GM21528 (cell line): ENCODE results near the gene ANKDD1B.
A peak's percentile ranks its signal among the peaks of the same experiment; 100 is the strongest.

Experiments
- ATAC-seq: cut with Tn5 transposase; IDR thresholded peaks from one replicate; pipeline ENCODE4 v1.9.1; 2021; ENCODE audit warnings: mild to moderate bottlenecking, moderate library complexity; ENCODE audit not compliant: unreplicated experiment, low FRiP score

ANKDD1B gene

DNA sequence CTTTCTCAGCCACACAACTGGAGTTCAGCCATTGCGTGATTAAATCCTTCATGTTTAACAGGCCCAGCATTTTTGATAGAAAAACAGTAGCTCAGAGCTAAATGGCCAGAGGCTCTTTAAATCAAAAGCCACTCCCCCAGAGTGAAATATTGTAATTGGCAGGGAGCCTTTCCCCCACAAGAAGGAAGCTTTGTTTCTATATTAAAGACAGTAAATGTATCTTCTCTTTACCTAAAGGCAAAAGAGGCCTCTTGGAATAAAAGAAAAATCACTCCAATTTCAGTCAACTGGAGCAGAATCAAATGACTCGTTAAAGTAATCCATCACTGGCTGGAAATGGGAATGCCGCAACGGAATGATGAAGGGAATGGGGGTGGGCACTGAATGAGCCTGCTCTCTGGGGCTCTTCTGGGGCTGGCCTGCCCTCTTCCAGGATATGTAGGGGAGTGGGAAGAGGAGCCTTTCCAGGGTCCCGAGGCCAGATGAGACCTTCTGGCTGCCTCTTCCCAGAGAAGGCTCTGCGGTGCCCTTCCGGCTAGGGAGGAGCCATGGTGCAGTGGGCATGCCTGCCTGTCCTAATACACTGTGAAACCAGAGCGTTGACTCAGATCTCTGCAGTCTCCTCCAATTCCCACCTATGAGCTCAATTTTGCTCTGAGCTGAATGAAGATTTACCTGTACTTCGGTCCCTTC, 45.2 kb downstream of the ANKDD1B start:
- no peak for ATAC-seq

DNA sequence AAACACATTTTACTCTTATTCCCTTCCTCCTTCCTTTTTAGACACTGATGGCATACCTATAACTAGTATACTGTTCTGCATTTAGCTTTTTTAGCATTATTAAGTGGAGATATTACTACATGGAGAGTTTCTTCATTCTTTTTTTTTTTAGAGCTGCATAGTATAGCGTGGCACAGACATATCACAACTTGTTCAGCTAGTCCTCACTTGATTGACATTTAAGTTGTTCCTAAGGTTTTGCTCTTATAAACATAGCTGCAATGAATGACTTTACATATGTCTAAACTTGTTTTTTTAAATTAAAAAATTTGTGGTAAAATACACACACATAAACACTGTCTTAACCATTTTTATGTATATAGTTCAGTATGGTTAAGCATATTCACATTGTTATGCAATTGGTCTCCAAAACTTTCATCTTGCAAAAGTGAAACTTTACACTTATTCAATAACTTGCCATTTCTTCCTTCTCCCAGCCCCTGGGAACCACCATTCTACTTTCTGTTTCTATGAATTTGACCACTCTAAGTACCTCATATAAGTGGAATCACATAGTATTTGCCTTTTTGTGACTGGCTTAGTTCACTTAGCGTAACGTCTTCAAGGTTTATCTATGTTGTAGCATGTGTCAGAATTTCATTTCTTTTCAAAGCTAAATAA, 48.7 kb downstream of the ANKDD1B start:
- no peak for ATAC-seq

DNA sequence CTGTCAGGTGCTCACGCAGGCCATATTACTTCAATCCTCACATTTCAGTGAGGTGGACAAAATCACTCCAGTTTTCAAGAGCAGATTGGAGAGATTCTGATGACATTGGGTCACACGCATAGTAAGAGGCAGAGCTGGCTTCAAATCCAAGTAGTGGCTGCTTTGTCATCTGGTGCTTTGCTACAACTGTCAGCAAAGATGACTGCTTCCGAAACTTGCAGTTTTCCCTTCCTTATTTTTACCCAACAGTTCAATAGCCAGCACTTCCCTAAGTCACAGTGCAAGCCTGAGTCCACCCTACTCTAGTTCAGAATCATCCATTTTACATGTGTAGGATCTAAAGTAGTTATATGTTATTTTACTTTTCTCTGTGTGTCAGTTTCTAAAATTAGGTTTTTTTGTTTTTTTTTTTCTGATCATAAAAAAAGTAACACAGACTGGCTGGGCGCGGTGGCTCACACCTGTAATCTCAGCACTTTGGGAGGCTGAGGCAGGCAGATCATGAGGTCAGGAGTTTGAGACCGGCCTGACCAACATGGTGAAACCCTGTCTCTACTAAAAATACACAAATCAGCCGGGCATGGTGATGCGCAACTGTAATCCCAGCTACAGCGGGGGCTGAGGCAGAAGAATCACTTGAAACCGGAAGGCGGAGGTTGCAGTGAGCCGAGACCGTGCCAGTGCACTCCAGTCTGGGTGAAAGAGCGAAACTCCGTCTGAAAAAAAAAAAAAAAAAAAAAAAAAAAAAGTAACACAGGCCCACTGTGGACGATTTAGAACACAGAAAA, 49.6 kb downstream of the ANKDD1B start:
- no peak for ATAC-seq

DNA sequence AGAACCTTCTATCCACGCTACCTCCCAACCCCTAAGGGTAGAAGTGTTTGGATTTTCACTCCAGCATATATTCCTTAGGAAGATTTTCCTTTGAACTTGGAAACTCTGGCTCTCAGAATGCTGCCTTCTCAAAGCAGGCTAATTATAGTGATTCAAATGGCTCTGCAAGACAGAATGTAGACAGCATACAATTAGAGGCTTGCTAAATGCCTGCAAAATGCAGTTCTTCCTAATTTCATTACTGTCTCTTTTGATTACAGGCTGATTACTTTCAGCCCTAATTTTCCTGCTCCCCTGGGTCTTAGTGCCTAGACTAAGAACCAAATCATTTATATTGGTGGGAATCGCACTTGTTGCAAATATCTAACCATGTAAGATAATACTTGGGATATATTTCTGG, 50.8 kb downstream of the ANKDD1B start:
- ATAC-seq = no peak

DNA sequence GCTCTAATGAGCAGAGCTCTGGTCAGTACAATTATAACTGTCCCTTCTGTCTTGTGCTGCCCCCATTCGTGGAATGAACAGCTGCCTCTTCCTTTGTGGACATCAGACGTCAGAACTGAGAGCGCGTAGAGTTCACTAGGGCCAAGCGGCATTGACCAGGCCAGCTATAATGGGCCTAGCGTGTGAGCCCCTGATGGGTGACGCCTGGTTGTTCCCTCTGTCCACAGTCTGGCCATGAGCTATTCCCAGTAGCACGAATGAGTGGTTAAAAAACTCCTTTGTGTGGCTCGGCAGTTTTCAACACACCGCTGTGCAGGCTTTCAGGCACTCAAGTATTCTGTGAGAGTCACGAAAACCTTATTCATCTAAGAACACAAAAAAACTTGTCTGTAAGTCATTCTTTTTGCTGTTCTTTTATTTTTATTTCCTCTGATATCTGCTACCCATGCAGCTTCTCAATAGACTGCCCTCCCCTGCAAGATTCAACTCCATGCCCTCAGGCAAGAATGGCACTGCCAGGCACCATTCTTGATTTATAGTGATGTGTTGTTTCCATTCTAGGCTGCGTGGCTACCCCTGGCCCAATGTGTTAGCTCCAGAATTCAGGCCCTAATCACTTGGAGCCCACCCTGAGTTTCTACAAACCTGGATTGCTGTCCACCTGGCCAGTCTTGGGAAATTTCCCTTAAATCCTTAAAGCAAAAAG, 52.5 kb downstream of the ANKDD1B start:
- no peak for ATAC-seq

DNA sequence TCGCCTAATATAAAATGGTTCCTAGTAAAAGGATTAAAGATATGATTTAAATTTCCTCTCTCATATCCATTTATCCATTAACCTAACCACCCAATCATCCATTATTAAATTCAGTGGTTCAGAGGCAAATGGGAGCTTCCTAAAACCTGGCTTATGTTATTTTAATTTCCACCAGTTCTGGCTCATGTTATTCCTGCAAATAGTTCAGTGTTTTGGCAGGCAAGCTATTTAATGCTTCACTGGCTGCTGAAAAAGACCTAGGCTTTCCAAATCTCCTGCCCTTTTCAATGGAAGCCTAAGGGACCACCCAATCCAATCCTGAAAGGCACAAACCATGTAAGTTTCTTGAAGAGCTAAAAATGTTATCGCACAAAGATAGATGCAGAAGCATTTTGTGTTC, 53.7 kb downstream of the ANKDD1B start:
- no peak for ATAC-seq

DNA sequence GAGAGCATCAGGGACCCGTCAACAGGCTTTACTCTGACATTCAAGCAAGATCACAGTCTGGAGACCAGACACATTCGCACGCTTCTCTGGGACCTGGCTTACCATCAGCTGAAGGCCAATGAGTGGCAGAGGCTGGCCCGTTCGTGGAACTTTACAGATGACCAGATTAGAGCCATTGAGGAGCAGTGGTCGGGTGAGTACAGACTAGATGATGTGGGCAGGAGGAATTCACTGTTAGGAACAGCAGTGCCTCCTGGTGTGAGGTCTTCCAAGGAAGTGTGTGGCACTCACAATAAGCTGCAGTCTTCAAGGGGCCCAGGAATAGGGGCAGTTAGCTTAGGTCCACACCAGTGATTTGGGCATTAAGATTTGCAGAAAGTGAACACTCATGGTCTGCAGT, 55.5 kb downstream of the ANKDD1B start:
- ATAC-seq = no peak

DNA sequence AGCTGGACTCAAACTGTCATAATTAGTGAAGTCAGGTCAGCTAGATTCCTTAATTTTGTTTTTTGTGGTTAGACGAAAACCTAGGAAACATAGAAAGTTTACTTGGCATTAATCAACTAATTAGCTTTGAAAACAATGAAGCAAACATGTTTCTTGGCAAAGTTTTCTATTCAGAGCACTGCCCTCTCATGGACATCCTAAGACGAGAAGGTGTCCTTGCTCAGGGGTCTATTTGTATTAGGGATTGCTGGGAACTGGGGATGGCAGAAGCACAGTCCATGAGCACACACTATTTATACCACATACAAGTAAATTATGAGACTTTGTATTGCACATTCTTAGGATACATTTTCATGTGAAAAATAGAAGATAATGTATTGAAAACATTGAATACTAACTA, 56.3 kb downstream of the ANKDD1B start:
- no peak for ATAC-seq

DNA sequence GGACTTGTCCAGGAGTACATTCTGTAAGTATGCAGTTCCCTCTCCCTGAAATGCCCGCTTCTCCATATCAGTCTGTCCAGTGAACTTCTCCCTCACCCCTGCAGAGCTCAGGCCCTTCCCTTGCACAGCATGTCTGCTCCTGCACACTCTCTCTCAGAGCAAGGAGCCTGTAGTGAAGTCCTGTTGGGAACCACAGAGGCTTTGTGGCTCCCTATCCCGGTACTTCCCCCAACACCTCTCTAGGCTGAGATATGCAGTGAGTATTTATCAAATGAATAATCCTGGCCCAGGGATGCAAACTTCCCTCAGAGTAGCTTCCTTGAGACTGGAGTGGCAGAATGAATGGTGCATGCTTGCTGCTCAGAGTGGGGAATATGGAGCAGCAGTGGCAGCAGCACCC, 57.2 kb downstream of the ANKDD1B start:
- ATAC-seq = peak; percentile 8

DNA sequence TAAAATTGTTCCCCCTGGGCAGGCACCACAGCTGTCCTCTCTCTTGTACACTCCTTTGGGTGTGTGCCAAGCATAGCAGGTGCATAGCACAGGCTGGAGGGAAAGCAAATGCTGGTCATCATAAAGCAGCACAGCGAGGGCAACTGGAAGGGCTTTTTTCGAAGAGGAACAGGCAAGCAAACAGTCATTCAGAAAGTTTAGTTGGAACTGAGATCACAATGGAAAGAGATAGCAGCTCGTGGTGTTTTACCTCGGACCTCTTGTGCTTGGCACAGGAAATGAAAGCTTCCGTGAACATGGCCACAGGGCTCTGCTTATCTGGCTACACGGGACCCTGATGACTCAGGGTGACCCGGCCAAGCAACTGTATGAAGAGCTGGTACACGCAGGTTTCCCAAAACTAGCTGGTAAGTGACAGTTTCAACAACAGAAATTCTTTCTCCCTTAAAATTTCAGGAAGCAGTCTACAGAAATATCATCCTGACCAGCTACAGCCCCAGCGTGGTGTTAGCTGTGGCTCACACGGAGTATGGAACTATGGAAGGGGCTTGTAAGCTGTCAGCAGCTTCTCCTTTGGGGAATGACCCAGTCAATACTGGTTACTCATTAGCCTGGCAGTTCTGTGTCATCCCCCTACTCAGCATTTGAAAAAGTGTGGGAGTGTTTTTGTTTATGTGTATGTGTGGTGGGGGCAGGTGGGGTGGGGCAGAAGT, 57.9 kb downstream of the ANKDD1B start:
- peak; percentile 91 for ATAC-seq

DNA sequence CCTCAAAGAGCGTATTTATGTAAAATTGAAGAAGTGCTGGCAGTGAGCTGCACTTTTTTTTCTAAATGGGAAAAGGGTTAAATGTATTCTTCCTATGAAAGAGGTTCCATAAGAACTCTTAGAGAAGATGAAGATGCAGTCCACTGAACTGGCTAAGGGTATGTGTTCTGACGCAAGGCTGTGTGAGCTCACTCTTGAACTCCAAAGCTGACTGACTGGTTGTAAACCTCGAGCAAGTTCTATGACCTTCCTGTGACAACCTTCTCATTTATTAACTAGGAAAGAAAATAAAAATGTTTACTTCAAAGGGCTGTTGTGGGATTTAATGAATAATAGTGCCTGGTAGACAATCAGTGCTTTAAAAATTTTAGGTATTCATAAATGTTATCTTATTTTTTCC, 59.3 kb downstream of the ANKDD1B start:
- no peak for ATAC-seq

DNA sequence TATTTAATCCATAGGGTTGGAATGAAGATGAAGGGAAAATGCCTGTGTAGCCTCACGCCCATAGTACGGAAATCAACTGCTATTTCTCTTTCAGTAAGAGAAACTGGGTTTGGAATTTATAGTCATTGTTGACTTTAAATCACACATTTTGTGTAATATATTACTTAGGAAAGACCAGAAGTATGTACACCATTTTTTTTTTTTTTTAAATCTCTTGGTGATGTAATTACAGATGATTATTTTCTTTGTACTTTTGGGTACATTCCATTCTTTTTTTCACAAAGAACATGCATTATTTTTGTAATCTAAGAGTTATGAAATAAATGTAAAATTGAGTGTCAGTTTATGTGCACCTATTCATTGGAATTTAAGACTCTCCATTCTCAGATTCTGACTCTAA, 60.3 kb downstream of the ANKDD1B start:
- ATAC-seq = no peak

DNA sequence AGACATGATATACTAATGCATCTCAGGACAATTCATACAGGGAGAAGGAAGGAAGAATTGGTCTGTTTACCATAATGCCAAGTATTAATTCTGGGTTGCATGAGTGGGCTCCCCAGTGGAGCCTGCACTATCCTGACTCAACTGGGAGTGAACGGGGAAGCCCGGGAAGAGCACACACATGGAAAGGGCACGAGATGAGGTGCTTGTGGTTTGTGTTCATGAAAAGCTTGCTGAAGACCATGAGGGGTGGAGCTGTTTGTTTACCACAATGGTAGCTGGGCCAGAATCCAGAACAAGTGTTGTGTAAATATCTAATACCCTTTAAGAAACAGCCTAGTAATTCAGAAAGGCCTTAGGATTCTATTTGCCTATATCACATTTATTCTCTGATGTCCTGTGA, 61.4 kb downstream of the ANKDD1B start:
- no peak for ATAC-seq

DNA sequence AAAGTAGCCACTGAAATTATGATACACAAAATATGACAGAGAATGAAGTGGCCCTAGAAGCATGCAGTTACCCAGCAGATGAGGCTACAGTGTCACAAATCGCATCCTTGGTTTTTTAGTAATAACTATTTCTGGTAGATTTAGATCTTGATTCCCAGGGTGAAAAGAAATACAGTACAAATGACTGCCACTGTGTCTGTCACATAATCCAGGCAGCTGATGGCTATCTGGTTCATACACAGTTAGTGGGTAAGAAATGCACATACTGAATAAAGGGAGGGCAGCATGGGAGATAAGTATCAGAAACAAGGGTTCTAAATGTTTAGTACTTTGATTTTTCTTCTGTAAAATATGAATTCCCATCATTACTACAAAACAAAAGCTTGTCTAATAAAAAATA, 64.5 kb downstream of the ANKDD1B start:
- ATAC-seq = no peak

DNA sequence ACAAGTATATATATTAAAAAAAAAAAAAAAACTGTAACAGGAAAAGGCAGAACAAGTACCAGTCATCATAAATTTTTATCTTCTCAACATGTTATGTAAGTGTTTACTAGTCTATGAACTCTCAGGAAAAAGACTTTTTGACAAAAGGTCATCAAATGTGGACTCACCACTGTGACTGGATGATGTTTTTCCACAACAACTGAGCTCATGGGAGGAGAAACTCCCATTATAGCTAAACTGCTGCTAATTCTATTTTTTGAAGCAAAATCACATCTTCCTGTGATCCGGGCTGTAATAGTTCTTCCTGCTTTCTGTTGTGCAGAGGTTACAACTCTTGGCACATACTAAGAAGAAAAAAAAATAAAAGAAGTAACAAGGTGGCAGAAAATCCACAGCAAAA, 66.4 kb downstream of the ANKDD1B start:
- no peak for ATAC-seq

DNA sequence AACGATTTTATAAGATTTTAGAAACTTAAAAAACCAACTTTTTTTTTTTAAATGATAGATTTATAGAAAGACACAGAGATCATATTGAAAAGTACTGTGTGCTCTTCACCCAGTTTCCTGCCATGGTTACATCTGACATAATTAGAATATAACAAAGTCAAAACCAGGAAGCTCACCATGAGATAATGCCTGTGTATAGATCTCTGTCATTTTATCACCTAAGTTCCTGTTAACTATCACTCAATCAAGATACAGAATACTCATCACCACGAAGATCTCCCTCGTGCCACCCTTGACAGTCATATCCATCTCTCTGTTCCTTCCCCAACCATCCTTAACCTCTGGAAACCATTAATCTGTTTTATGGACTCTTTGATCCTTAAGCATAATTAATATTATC, 66.9 kb downstream of the ANKDD1B start:
- no peak for ATAC-seq

DNA sequence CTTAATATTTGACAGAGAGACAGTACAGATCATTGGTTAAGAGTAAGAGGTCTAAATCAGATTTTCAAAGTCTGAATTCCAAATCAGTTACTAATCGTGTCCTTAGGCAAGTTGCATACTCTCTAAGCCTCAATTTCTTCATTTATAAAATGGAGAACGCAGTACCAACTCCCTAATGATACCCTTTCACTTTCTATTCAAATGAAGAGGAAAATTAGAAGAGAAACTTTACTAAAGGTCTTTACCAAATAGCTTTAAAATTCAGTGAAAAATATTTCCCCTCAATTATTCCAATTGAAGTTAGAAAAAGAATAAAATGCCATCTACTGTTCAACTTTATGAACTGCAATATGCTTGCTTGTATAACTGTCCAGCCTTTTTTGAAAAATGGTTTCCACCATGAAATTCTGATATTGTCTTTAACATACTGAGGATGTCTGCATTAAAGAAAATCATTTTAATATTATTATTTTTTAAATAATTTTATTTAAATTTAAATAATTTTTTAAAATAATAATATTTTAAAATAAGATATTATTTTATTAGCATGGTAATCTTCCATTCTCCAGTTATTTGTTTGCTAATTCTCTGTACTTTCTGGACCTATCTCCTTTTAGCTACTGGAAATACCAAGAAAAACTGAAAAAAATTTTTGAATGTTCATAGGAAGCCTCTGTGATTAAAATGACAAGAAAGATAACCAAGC, 70.0 kb downstream of the ANKDD1B start:
- no peak for ATAC-seq

DNA sequence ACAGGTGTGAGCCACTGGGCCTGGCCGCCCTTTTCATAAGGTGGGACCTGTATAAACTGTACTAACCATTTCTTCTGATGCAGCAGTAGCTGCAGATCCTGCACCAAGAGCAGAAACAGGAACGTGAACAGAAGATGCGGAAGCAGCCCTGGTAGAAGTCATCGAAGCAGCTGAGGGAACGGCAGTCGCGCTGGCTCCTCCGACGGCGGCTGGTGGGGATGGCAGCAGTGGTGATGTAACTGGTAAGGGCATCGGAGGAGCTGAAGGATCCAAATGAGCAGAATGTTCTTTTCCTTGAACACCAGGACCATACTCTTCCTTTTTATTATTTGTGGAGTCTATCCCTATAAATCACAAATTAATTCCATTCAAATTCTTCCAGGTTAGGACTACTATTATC, 73.9 kb downstream of the ANKDD1B start:
- ATAC-seq = no peak

DNA sequence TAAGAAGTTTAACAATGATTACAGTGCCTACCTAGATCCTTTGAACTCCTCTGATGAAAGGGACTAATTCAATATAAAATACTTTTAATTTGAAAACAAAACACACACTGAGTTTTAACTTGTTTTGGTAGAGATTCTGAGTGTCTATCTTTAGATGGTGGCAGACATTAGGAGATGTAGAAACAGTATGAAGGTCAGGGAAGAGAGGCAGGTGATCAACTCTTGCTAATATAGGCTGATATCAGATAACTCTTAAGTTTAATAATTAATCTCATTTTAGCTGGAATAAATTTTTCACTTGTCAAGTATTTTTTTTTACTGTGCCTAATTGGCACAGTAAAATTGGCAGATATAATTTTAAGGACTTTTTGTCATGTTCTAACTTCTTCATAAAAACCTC, 75.2 kb downstream of the ANKDD1B start:
- no peak for ATAC-seq

DNA sequence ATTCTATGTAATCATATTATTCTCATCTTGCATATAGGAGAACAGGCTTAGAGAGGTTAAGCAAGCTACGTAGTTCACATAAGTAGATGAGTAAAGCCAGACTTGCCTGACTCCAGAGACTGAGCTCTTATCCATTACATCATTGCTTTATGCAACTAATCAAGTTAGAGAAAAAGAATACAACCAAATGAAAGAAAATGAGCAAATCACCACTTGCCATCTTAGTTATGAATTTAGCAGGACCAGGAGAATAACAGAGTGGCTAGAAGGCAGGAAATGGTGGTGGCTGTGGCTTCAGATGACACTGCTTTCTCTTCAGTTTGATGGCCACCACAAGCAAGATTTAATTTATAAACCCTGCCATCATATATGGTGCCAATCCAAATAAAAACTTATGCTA, 79.4 kb downstream of the ANKDD1B start:
- ATAC-seq = no peak
